Activated CD8-positive, alpha-beta memory T cell treated with anti-CD3 and anti-CD28 coated beads for 24 hours (primary cell): ENCODE data around the gene COMMD2.

Experiments
- DNase-seq: peaks from one replicate; pipeline ENCODE4 v3.0.0-alpha.2; 2020

Gene COMMD2

GRCh38 chr3:149702691-149703441 lies 49.4 kb downstream of the COMMD2 start:
- no peak for DNase-seq

DNA sequence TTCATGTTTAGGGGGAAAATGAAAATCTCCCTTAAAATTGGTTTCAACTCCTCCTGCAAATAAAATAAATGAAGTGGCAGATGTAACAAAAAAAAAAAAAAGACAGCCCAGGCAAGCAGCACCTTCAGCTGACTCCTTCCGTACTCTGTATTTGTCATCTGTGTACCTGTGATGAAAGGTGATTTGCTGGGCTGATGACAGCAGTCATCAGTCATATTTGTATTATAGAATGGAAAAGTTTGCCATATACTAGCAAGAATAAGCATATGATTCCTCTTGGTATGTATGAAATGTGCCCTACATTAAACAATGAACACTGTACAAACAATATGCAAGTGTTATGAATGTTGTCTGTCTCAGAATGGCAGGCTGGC lies 50.3 kb downstream of the COMMD2 start:
- DNase-seq: no peak

DNA sequence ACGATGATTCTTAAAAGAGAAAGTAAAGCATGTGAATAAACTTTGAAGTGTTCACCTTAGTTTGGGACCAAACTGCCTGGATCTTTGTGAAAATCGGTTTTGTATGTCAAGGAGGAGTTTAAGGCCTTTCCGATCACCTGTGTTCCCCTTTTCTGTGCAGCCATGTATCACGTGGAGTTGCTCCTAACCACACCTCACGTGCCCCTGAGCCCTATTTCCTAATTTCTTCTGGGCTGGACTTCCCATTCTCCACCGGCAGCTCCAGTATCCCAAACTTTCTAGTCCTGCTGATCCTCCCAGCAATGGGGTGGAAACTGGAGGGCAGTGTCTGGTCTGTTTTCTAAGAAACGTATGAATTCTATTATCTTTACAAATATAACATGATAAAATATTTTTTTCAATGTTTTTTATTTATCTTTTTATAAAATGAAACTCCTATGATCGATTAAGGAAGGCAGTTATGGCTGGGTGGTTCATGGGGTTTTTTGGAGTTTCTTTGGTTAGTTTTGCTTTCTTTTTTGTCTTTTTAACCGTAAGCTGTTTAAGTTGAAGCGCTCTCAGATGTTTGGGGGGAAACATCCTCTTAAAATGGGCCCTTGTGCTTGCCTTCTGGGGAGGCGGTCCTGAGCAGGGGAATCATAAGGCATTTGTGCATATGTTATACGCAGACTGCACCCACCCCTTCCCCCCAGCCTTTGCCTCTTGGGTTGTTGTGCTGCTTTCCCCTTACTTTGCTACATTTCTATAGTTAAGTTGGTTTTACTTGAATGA lies 50.9 kb downstream of the COMMD2 start:
- DNase-seq: no peak
